Vagina (tissue), 2 donors: ENCODE results near the gene RNF213. TPM values are rescaled to one million over a fixed set of nuclear protein-coding genes. Genes with fewer than 3 reads are reported as not detected.
"Not testable (repeated sequence)": the region's sequence is repeated elsewhere in the genome, so short reads cannot be mapped to it uniquely, and the experiment has no call there.

ENCODE experiments used
- DNase-seq, 2 donors: peaks; one replicate each; pipeline ENCODE4 v3.0.0-alpha.2; 2017; ENCODE audit errors: extremely low spot score in 2 of 2
- H3K27ac ChIP-seq: fragments of 200-600 bp; sonication (generic); one replicate; pipeline ENCODE4 v1.5.1; 2019
- H3K27me3 ChIP-seq: fragments of 200-600 bp; sonication (generic); one replicate; pipeline ENCODE4 v1.5.1; 2019
- H3K36me3 ChIP-seq, 2 donors: fragments of 200-600 bp; sonication (generic); one replicate each; pipeline ENCODE4 v1.5.1; 2017 to 2019
- H3K4me1 ChIP-seq: fragments of 200-600 bp; sonication (generic); one replicate; pipeline ENCODE4 v1.5.1; 2019
- H3K4me3 ChIP-seq, 2 donors: fragments of 200-600 bp; sonication (generic); 1 replicate in 1 of 2; 2 replicates in 1 of 2; pipeline ENCODE4 v1.5.1; 2016 to 2019
- H3K9me3 ChIP-seq: fragments of 200-600 bp; sonication (generic); one replicate; pipeline ENCODE4 v1.5.1; 2019
- CTCF ChIP-seq, 3 experiments: fragments of 450-650 bp in 2 of 3; fragments of 200-600 bp in 1 of 3; sonication (generic) in 1 of 3; IDR thresholded peaks; one replicate each; pipeline ENCODE4 v1.5.1; 2017 to 2019; ENCODE audit warnings: antibody characterized with exemption in 3 of 3, mild to moderate bottlenecking in 2 of 3, moderate library complexity in 2 of 3
- POLR2A ChIP-seq, 2 donors: fragments of 450-650 bp; IDR thresholded peaks; one replicate each; pipeline ENCODE4 v1.6.1; 2017; ENCODE audit warnings: antibody characterized with exemption in 2 of 2, mild to moderate bottlenecking in 2 of 2, moderate library complexity in 2 of 2
- POLR2AphosphoS5 ChIP-seq, 2 donors: sonication (generic); formaldehyde crosslinking; IDR thresholded peaks; one replicate each; pipeline ENCODE4 v1.9.0; 2017; ENCODE audit warnings: antibody characterized with exemption in 2 of 2, mild to moderate bottlenecking in 2 of 2, low read depth in 1 of 2; ENCODE audit not compliant: insufficient read depth in 1 of 2
- intact Hi-C: fragments of 100-400 bp; cut with DNase I; formaldehyde crosslinking; loops from one replicate; pipeline ENCODE4 v1.15.1; 2023
- total RNA-seq: library from RNA; depleted of rRNA; stranded (reverse); fragments of >200 nt; gene quantifications from one replicate; pipeline ENCODE4 v1.2.3, GENCODE V29; 2016

RNF213 gene
- total RNA-seq, 1 donor from 2014 or later, result 144 TPM

DNA sequence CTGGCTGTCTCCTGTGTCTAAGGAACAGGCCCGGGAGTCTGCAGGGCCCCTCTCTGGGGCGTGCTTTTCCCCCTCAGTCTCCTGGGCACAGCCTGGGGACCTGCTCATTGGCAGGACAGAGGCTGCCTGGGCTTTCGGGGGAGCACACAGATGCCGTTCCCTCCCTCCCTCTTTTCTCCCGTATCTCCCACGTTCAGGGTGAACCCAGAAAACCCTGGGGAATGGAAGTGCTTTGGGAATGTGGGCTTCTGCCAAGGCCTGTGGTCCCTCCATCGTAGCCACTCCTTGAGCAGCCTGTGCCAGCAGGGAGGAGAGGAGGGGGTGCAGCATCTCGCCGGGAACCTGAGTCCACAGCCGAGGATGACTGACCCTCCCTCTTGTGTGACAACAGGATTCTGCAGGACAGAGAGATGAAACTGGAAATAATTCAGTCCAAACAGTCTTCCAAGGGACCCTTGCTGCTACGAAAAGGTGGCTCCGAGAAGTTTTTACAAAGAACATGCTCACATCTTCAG is 52.0 kb downstream of the RNF213 start:
- peaks cover 0 to 72% of the 10 kb centered on the region in 2 donors for H3K36me3 ChIP-seq
- TF ChIP-seq CTCF (IDR thresholded peaks at IDR 0.05), result no peak
- no peak for TF ChIP-seq POLR2A (IDR thresholded peaks at IDR 0.05)
- no peak for TF ChIP-seq POLR2AphosphoS5 (IDR thresholded peaks at IDR 0.05; ENCODE audit: insufficient read depth in 1 of 2, low read depth in 1 of 2)
- no peak for DNase-seq
- H3K27ac ChIP-seq, result no peak overlapping the region
- no peaks in the 10 kb centered on the region for H3K27me3 ChIP-seq
- no peaks in the 10 kb centered on the region for H3K4me1 ChIP-seq
- H3K4me3 ChIP-seq, result no peak overlapping the region
- intact Hi-C loops, result no loop called here
- no peaks in the 10 kb centered on the region for H3K9me3 ChIP-seq

DNA sequence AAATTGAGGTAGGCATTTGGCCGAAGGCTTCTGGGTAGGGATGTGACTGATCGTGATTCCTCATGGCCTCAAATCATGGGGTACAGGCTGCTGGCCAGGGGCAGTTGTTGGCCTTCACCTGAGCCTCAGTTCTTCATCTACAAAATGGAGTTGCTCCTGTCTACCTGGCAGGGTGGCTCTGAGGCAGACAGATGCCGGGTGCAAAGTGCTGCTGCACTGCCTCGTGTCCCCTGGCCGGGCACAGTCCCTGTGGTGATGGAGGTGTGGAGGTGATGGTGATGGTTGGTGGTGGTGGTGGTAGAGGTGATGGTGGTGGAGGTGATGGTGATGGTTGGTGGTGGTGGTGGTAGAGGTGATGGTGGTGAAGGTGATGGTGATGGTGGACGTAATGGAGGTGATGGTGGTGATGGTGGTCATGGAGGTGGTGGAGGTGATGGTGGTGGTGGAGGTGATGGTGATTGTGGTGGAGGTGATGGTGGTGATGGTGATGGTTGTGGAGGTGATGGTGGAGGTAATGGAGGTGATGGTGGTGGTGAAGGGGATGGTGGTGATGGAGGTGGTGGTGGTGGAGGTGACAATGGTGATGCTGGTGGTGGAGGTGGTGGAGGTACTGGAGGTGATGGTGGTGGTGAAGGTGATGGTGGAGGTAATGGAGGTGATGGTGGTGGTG is 52.6 kb downstream of the RNF213 start:
- no peaks in the 10 kb centered on the region for H3K27me3 ChIP-seq
- H3K27ac ChIP-seq, result no peak overlapping the region
- H3K9me3 ChIP-seq, result no peaks in the 10 kb centered on the region
- H3K4me3 ChIP-seq, result no peak overlapping the region
- no peak for DNase-seq
- H3K4me1 ChIP-seq, result no peaks in the 10 kb centered on the region
- TF ChIP-seq CTCF (IDR thresholded peaks at IDR 0.05) (no peak), POLR2AphosphoS5 (IDR thresholded peaks at IDR 0.05; ENCODE audit: insufficient read depth in 1 of 2, low read depth in 1 of 2) (no peak), POLR2A (IDR thresholded peaks at IDR 0.05) (no peak)
- peaks cover 0 to 72% of the 10 kb centered on the region in 2 donors for H3K36me3 ChIP-seq
- intact Hi-C loops, result no loop called here

DNA sequence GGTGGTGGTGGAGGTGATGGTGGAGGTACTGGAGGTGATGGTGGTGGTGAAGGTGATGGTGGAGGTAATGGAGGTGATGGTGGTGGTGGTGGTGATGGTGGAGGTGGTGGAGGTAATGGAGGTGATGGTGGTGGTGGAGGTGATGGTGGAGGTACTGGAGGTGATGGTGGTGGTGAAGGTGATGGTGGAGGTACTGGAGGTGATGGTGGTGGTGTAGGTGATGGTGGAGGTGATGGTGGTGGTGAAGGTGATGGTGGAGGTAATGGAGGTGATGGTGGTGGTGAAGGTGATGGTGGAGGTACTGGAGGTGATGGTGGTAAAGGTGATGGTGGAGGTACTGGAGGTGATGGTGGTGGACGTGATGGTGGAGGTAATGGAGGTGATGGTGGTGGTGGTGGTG is 53.3 kb downstream of the RNF213 start:
- H3K27me3 ChIP-seq, H3K9me3 ChIP-seq, H3K4me1 ChIP-seq, intact Hi-C loops, H3K4me3 ChIP-seq, DNase-seq, H3K27ac ChIP-seq: not testable (repeated sequence)
- peaks cover 0 to 68% of the 10 kb centered on the region in 2 donors for H3K36me3 ChIP-seq

GRCh38 chr17:80315517-80316182 is 55.0 kb downstream of the RNF213 start:
- H3K4me3 ChIP-seq, result no peak overlapping the region
- H3K27ac ChIP-seq, result no peak overlapping the region
- intact Hi-C loops, result no loop called here
- H3K27me3 ChIP-seq, result no peaks in the 10 kb centered on the region
- no peaks in the 10 kb centered on the region for H3K4me1 ChIP-seq
- TF ChIP-seq POLR2A (IDR thresholded peaks at IDR 0.05) (no peak), CTCF (IDR thresholded peaks at IDR 0.05) (no peak), POLR2AphosphoS5 (IDR thresholded peaks at IDR 0.05; ENCODE audit: insufficient read depth in 1 of 2, low read depth in 1 of 2) (no peak)
- H3K36me3 ChIP-seq, result peaks cover 0 to 67% of the 10 kb centered on the region in 2 donors
- no peaks in the 10 kb centered on the region for H3K9me3 ChIP-seq
- DNase-seq, result no peak

- Histone ChIP-seq H3K27ac (no peak overlapping the region), H3K36me3 (peaks cover 0 to 64% of the 10 kb centered on the region in 2 donors), H3K27me3 (no peaks in the 10 kb centered on the region), H3K4me1 (no peaks in the 10 kb centered on the region), H3K9me3 (no peaks in the 10 kb centered on the region), H3K4me3 (no peak overlapping the region)
- intact Hi-C loops, result no loop called here
- DNase-seq, result no peak
- TF ChIP-seq POLR2AphosphoS5 (IDR thresholded peaks at IDR 0.05; ENCODE audit: insufficient read depth in 1 of 2, low read depth in 1 of 2), result no peak
- TF ChIP-seq CTCF (IDR thresholded peaks at IDR 0.05), result no peak
Observed at GRCh38 chr17:80316431-80316830, 55.8 kb downstream of the RNF213 start.
